Omental fat pad (tissue), 4 donors: ENCODE data around the gene OXCT2. TPM values are rescaled to one million over a fixed set of nuclear protein-coding genes. Genes with fewer than 3 reads are reported as not detected.

ENCODE experiments used
- ATAC-seq: fragments of 150-250 bp; one replicate; pipeline ENCODE4 v1.9.1; 2016; ENCODE audit warnings: mild to moderate bottlenecking, moderate library complexity; ENCODE audit not compliant: low FRiP score
- DNase-seq: peaks from one replicate; pipeline ENCODE4 v3.0.0-alpha.2; 2019; ENCODE audit warnings: low spot score
- CTCF ChIP-seq, 3 donors: fragments of 450-650 bp; IDR thresholded peaks; one replicate each; pipeline ENCODE4 v1.5.1; 2016 to 2017; ENCODE audit warnings: antibody characterized with exemption in 3 of 3, mild to moderate bottlenecking in 3 of 3, moderate library complexity in 2 of 3
- total RNA-seq, 4 donors: library from RNA; depleted of rRNA; stranded (reverse); fragments of >200 nt; gene quantifications; one replicate each; pipeline ENCODE4 v1.1.0, GENCODE V29; 2016

The OXCT2 gene
- total RNA-seq, 4 donors from 2014 or later, result 0.24 to 1.4 (median 0.31) TPM

- DNase-seq, result no peak
- no peak for ATAC-seq
- TF ChIP-seq CTCF (IDR thresholded peaks at IDR 0.05), result no peak
Observed at GRCh38 chr1:39754026-39754570, 17.1 kb downstream of the OXCT2 start.

- TF ChIP-seq CTCF (IDR thresholded peaks at IDR 0.05), result no peak
- DNase-seq, result no peak
- no peak for ATAC-seq
Observed at GRCh38 chr1:39753132-39754025, 17.8 kb downstream of the OXCT2 start.

- no peak for TF ChIP-seq CTCF (IDR thresholded peaks at IDR 0.05)
- ATAC-seq (no peak), DNase-seq (no peak)
Observed at GRCh38 chr1:39752703-39753102, 18.4 kb downstream of the OXCT2 start.

- ATAC-seq, result no peak
- TF ChIP-seq CTCF (IDR thresholded peaks at IDR 0.05), result no peak
- DNase-seq, result no peak
Observed at GRCh38 chr1:39751595-39751994, 19.6 kb downstream of the OXCT2 start.

GRCh38 chr1:39745016-39745670 lies 26.0 kb downstream of the OXCT2 start:
- no peak for ATAC-seq
- no peak for DNase-seq

More at GRCh38 chr1:39745016-39745670, 26.0 kb downstream of the OXCT2 start:
- TF ChIP-seq CTCF (IDR thresholded peaks at IDR 0.05), result no peak
